Retinal pigment epithelial cell (primary cell): ENCODE data around the gene NFAM1.

Experiments
- DNase-seq: peaks from one replicate; pipeline ENCODE4 v3.0.0-alpha.2; 2010; ENCODE audit warnings: low read depth
- H3K4me3 ChIP-seq: 2 replicates; pipeline ENCODE4 v1.5.1; 2011; ENCODE audit warnings: mild to moderate bottlenecking, low read length, control low read depth, moderate library complexity
- TF ChIP-seq, protein P1 (sequence below): conservative IDR thresholded peaks from 2 replicates; pipeline ENCODE4 v1.5.1; 2011; ENCODE audit warnings: low read depth, low read length, control low read depth, inconsistent platforms

Gene NFAM1

DNA sequence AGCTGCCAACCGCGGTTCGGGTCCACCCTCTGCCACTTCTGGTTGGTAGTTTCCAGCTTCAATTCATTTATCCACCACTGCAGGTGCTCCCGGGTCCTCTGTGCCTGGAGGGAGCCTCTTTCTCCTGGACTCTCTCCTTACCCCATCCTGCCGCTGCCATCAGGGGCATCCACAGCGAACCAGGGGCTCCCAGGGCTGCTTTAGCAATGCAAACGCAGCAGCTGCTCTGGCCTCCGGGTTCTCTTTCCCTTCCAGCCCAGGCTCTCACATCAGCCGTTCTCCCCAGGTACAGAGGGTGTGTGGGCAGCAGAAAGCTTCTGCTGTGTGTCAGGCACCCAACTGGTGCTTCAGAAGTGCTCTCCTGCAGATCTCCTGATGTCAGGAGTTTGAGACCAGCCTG lies 27.9 kb downstream of the NFAM1 start:
- DNase-seq = no peak
- TF ChIP-seq, protein P1, sequence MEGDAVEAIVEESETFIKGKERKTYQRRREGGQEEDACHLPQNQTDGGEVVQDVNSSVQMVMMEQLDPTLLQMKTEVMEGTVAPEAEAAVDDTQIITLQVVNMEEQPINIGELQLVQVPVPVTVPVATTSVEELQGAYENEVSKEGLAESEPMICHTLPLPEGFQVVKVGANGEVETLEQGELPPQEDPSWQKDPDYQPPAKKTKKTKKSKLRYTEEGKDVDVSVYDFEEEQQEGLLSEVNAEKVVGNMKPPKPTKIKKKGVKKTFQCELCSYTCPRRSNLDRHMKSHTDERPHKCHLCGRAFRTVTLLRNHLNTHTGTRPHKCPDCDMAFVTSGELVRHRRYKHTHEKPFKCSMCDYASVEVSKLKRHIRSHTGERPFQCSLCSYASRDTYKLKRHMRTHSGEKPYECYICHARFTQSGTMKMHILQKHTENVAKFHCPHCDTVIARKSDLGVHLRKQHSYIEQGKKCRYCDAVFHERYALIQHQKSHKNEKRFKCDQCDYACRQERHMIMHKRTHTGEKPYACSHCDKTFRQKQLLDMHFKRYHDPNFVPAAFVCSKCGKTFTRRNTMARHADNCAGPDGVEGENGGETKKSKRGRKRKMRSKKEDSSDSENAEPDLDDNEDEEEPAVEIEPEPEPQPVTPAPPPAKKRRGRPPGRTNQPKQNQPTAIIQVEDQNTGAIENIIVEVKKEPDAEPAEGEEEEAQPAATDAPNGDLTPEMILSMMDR = no peak
- H3K4me3 ChIP-seq = no peak overlapping the region

DNA sequence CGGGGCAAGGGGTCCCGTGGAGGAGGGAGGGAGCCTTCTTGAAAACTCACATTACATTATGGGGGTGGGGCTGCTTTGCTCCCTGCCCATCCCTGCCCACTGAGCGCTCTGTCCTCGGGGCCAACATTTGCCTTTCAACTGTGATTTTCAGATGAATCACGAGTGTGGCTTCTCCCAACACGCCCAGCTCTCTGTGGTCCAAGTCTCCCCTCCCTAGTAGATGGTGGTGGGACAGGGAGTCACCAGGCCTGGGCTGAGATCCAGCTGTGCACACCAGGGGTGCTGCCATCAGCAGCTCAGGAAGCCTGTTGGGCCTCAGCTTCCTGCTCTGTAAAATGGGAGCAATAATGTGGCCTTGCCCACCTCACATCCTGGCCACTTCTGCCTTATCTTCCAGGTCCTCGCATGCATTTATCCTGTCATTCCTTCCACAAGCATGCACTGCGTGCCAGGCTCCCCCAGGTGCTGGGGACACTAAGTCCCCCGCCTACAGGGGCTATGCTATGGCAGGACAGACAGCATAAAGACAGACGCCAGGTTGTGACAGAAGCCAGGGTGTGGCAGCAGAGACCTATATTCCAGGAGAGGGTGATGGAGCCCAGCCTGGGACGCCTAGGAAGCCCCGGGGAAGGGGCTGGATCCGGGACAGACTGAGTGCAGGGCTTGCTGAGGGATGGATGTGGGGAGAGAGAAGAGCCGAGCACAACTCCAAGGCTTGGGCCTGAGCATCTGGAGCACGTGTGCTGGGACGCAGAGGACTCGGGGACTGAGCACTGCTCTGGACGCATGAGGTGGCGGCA lies 30.5 kb downstream of the NFAM1 start:
- TF ChIP-seq, protein P1 = no peak
- H3K4me3 ChIP-seq = no peak overlapping the region
- no peak for DNase-seq

DNA sequence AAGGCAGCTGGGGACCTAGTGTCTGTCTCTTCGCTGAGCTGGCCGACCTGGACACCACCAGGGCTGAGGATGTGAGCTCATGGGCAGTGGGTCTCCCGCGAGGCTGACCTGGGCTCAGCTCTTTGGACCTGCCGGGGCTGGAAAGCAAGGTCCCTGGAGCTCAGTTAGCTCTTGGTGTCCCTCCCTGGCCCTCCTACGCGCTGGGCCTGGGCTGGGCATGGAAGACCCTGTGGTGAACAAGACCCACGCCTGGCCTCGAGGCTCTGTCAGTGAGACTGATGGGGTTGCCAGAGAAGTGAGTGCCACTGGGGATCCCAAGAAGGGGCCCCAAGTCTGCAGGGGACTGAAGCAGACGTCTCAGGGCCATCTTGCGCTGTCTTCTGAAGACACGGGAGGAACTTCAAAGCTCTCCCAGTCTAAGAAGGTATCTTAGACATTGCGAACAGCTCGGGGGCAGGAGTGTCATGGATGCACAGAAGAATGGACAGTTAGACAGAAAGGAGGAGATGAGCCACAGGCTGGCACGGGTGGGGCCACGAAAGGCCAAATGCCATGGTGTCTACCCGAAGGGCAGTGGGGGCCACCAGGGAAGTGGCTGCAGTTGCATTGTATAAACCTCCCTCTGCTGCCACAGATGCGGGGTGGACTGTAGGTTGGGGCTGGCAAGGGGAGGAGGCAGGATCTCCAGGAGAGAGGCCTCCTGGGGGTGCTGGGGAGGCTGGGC lies 31.2 kb downstream of the NFAM1 start:
- TF ChIP-seq, protein P1 = no peak
- no peak for DNase-seq
- H3K4me3 ChIP-seq = no peak overlapping the region

DNA sequence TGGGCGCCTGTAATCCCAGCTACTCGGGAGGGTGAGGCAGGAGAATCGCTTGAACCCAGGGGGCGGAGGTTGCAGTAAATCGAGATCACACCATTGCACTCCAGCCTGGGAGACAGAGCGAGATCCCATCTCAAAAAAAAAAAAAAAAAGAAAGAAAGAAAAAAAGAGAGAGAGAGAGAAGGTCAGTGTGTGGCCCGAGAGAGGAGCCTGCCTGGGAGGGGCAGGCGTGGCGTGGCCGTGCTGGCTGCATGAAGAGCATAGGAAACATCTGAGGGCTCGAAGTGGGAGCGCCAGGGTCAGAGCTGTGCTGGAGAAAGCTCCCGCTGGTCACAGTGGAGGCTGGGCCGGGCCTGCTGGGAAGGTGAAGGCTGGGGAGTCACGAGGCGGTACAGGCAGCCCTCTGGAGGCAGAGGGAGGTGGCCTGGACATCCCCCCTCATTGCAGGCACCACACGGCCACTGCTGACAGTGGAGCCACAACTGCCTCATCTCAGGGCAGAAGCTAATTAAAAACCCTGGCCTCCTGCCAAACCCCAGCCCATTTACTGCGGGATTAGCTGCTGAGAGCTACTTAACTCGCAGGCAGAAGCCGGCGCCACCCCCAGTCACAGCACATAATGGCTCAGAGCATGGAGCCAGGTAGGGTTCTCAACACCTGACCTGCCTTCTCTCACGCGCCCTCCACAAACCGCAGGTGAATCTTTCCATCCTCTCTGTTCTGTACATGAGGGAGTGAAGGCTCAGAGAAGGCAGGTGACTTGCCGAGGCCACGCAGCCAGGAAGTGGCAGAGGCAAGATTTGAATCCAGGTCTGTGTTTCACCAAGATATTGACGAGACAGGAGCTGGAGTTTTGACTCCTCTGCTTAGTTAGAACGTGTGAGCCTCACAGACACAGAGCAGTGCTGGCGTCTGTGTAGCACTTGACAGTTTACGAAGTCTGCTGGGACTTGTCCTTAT lies 32.6 kb downstream of the NFAM1 start:
- TF ChIP-seq, protein P1 = peak; percentile 11
- DNase-seq = peak; percentile 62

DNA sequence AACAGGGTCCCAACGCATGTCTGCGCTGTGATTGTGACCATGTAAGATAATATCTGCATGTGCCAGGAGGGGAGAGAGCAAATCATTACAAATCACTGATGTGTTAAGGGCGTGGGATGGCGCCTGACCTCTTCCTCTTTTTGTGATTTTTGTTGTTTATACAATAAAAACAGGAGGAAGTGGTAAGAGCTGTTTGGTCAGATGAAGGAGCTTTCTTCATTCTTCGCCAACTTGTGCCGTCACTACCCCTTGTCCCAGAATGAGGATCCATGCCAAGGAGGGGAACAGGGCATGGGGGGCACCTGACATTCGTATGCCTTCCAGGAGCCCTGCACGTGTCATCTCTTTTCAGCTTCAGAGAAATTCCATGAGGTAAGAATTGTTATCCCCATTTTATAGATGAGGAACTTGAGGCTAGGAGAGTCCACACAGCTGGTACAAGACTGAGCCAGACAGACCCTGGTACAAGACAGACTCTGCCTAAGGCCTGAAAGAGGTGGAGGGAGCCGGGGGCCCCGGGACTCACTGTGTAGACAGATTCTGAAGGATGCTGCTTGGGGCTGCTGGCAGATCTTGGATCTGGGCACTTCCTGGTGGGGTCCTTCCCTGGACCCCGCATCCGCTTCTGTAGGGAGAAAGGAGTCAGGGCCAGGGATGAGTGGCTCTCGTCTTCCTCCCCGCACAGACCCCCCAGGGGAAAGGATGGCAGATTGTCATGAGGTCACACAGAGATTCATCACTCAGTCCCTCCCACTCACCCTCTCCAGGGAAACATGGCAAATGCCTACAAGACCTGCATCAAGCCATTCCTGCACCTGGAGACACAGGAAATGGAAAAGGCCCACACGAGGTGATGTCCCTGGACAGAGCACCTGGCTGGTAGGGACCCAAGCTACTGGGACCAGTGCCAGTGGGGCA lies 34.6 kb downstream of the NFAM1 start:
- TF ChIP-seq, protein P1 = no peak
- H3K4me3 ChIP-seq = no peak overlapping the region
- DNase-seq = no peak

More for the DNA sequence above, 32.6 kb downstream of the NFAM1 start:
- no peak overlapping the region for H3K4me3 ChIP-seq
